ENCODE data around the gene VWA3B.
"Not testable (repeated sequence)": the region's sequence is repeated elsewhere in the genome, so short reads cannot be mapped to it uniquely, and the experiment has no call there.

- TF ChIP-seq, protein P1, sequence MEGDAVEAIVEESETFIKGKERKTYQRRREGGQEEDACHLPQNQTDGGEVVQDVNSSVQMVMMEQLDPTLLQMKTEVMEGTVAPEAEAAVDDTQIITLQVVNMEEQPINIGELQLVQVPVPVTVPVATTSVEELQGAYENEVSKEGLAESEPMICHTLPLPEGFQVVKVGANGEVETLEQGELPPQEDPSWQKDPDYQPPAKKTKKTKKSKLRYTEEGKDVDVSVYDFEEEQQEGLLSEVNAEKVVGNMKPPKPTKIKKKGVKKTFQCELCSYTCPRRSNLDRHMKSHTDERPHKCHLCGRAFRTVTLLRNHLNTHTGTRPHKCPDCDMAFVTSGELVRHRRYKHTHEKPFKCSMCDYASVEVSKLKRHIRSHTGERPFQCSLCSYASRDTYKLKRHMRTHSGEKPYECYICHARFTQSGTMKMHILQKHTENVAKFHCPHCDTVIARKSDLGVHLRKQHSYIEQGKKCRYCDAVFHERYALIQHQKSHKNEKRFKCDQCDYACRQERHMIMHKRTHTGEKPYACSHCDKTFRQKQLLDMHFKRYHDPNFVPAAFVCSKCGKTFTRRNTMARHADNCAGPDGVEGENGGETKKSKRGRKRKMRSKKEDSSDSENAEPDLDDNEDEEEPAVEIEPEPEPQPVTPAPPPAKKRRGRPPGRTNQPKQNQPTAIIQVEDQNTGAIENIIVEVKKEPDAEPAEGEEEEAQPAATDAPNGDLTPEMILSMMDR (IDR thresholded peaks at IDR 0.05): not testable (repeated sequence)
- TF ChIP-seq POLR2A (IDR thresholded peaks at IDR 0.05): not testable (repeated sequence)
These were observed 43.1 kb downstream of the VWA3B start for GRCh38 chr2:98130073-98130472.

Data from esophagus squamous epithelium (tissue), 4 donors.